NCI-H2081 treated with DMSO at 0.1 percent for 48 hours (cell line): ENCODE results near the gene POLD1.

Source experiments
- DNase-seq: peaks from one replicate; lab custom pipeline; 2025; lab: John Stamatoyannopoulos, UW

Gene POLD1

GRCh38 chr19:50418176-50419021 is 34.3 kb downstream of the POLD1 start, which contains the start of gene SPIB:
SPIB (plus strand) TSS chr19:50418938; CDS start chr19:50418963, 25 bp downstream.
- DNase-seq: no peak

- DNase-seq: no peak
Measured at GRCh38 chr19:50419022-50419579, 35.0 kb downstream of the POLD1 start.

GRCh38 chr19:50419580-50420035 is 35.5 kb downstream of the POLD1 start:
- DNase-seq: no peak

GRCh38 chr19:50420127-50420526 is 36.0 kb downstream of the POLD1 start:
- DNase-seq: no peak

- DNase-seq: no peak
Measured at GRCh38 chr19:50420808-50421207, 36.7 kb downstream of the POLD1 start.

GRCh38 chr19:50422397-50423278 is 38.5 kb downstream of the POLD1 start:
- DNase-seq: no peak

GRCh38 chr19:50423279-50424113 is 39.3 kb downstream of the POLD1 start:
- DNase-seq: no peak

- DNase-seq: no peak
Measured at GRCh38 chr19:50425581-50425980, 41.4 kb downstream of the POLD1 start.

GRCh38 chr19:50427318-50427925 is 43.3 kb downstream of the POLD1 start:
- no peak for DNase-seq

- no peak for DNase-seq
Measured at GRCh38 chr19:50427997-50428425, 43.9 kb downstream of the POLD1 start.

GRCh38 chr19:50428772-50429463 is 44.8 kb downstream of the POLD1 start:
- DNase-seq: no peak

GRCh38 chr19:50430888-50431342 is 46.8 kb downstream of the POLD1 start:
- no peak for DNase-seq

GRCh38 chr19:50431343-50432220 is 47.4 kb downstream of the POLD1 start:
- peak; percentile 24 for DNase-seq

- no peak for DNase-seq
Measured at GRCh38 chr19:50432221-50433028, 48.3 kb downstream of the POLD1 start, which contains the start of gene MYBPC2. MYBPC2 (plus strand) TSS chr19:50432892; CDS start chr19:50432954, 62 bp downstream.

GRCh38 chr19:50433201-50434180 is 49.3 kb downstream of the POLD1 start:
- DNase-seq: no peak

GRCh38 chr19:50434525-50434924 is 50.4 kb downstream of the POLD1 start:
- DNase-seq: no peak

- no peak for DNase-seq
Measured at GRCh38 chr19:50435221-50435620, 51.1 kb downstream of the POLD1 start.
